ENCODE results near the gene SDHAF2.

SDHAF2 gene

DNA sequence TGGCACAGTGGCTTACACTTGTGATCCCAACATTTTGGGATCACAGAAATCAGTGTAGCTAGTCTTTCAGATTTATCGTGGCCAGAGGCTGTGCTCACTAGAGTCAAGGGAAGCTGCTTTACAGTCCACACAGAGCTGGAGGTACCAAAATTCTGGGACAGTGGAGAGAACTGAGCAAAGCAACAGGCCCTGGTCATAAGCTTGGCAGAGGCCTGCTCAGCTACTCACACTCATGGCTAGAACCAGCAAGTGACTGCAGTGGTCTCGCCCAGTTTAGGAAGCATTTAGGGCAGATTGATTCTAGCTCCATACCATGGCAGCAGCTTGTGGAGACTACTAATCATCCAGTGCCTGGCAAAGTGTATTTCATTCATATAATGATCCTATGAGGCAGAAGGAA, 28.8 kb upstream of the SDHAF2 start:
- no peak for DNase-seq (ENCODE audit: low read depth)
- TF ChIP-seq MYC (IDR thresholded peaks at IDR 0.05; ENCODE audit: low read depth, low read length) = no peak
- TF ChIP-seq, protein P1, sequence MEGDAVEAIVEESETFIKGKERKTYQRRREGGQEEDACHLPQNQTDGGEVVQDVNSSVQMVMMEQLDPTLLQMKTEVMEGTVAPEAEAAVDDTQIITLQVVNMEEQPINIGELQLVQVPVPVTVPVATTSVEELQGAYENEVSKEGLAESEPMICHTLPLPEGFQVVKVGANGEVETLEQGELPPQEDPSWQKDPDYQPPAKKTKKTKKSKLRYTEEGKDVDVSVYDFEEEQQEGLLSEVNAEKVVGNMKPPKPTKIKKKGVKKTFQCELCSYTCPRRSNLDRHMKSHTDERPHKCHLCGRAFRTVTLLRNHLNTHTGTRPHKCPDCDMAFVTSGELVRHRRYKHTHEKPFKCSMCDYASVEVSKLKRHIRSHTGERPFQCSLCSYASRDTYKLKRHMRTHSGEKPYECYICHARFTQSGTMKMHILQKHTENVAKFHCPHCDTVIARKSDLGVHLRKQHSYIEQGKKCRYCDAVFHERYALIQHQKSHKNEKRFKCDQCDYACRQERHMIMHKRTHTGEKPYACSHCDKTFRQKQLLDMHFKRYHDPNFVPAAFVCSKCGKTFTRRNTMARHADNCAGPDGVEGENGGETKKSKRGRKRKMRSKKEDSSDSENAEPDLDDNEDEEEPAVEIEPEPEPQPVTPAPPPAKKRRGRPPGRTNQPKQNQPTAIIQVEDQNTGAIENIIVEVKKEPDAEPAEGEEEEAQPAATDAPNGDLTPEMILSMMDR (IDR thresholded peaks at IDR 0.05; ENCODE audit: low read depth, low read length) = no peak
- TF ChIP-seq POLR2A (IDR thresholded peaks at IDR 0.05; ENCODE audit: extremely low read depth, insufficient read length) = no peak
- TF ChIP-seq, protein P2, sequence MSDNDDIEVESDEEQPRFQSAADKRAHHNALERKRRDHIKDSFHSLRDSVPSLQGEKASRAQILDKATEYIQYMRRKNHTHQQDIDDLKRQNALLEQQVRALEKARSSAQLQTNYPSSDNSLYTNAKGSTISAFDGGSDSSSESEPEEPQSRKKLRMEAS (IDR thresholded peaks at IDR 0.05; ENCODE audit: low read depth, low read length) = no peak
- no peak overlapping the region for H3K4me3 ChIP-seq (ENCODE audit: low read depth, low read length)

DNA sequence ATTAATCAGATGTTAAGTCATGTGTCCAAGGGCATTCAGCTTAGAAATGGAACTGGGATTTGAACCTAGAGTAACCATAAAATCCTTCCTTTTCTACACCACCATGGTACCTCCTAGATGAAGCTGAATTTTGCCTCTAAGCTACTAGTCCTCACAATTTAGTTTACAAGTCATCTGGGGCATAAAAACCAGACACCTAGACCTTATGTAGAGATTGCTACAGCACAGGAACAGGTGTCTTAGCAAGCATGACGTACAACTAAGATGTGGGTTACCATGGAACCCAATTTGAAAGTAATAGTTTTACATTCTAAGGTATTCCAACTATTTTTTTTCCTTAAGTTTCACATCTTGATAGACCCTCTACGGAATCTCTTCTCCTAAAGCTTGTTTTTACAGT, 28.4 kb upstream of the SDHAF2 start:
- no peak for DNase-seq (ENCODE audit: low read depth)
- H3K4me3 ChIP-seq (ENCODE audit: low read depth, low read length) = no peak overlapping the region
- TF ChIP-seq, protein P1 (IDR thresholded peaks at IDR 0.05; ENCODE audit: low read depth, low read length) = no peak
- TF ChIP-seq MYC (IDR thresholded peaks at IDR 0.05; ENCODE audit: low read depth, low read length) (no peak), POLR2A (IDR thresholded peaks at IDR 0.05; ENCODE audit: extremely low read depth, insufficient read length) (no peak)
- TF ChIP-seq, protein P2 (IDR thresholded peaks at IDR 0.05; ENCODE audit: low read depth, low read length) = no peak

DNA sequence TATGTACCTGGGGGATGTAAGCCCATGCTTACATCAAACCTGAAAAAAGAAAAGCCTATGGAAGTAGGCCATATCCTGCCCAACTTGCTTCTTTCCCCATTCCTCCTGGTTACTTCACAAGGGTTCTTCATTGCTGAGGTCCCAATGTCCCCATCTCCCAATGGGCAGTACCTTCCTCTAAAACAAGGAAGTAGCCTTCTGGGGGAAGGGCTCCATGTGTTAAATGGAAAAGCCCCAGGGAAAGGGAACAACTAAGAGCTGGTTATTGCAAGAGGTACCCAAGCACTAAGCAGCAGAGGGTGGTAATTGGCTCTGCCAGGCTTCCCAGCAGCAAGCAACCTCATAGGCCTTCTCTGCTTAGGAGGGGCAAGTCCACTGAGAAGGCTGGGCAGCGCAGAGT, 26.3 kb upstream of the SDHAF2 start:
- no peak for TF ChIP-seq MYC (IDR thresholded peaks at IDR 0.05; ENCODE audit: low read depth, low read length)
- TF ChIP-seq, protein P2 (IDR thresholded peaks at IDR 0.05; ENCODE audit: low read depth, low read length) = no peak
- TF ChIP-seq, protein P1 (IDR thresholded peaks at IDR 0.05; ENCODE audit: low read depth, low read length) = no peak
- no peak for TF ChIP-seq POLR2A (IDR thresholded peaks at IDR 0.05; ENCODE audit: extremely low read depth, insufficient read length)
- peak; percentile 40 for DNase-seq (ENCODE audit: low read depth)
- H3K4me3 ChIP-seq (ENCODE audit: low read depth, low read length) = no peak overlapping the region

DNA sequence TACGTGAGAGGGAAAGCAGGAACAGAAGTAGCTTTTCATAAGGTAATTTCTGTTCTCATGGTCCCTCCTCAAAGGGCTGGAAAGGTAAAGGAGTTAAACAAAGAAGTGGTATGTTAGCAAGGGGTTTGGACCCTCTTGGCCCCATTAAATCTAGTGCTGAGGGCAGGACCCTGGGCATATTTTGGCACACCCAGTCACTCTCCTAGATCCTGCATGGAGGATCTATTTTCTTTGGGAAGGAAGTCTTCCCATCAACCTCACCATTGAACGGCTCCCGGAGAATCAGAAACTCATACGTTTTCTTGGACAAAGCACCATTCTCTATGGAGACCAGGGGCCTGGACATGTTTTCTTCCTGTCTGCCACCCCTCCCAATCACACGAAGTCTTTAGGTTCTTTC, 25.8 kb upstream of the SDHAF2 start:
- TF ChIP-seq, protein P1 (IDR thresholded peaks at IDR 0.05; ENCODE audit: low read depth, low read length) = no peak
- TF ChIP-seq MYC (IDR thresholded peaks at IDR 0.05; ENCODE audit: low read depth, low read length) (no peak), POLR2A (IDR thresholded peaks at IDR 0.05; ENCODE audit: extremely low read depth, insufficient read length) (no peak)
- TF ChIP-seq, protein P2 (IDR thresholded peaks at IDR 0.05; ENCODE audit: low read depth, low read length) = no peak
- no peak for DNase-seq (ENCODE audit: low read depth)
- H3K4me3 ChIP-seq (ENCODE audit: low read depth, low read length) = no peak overlapping the region

DNA sequence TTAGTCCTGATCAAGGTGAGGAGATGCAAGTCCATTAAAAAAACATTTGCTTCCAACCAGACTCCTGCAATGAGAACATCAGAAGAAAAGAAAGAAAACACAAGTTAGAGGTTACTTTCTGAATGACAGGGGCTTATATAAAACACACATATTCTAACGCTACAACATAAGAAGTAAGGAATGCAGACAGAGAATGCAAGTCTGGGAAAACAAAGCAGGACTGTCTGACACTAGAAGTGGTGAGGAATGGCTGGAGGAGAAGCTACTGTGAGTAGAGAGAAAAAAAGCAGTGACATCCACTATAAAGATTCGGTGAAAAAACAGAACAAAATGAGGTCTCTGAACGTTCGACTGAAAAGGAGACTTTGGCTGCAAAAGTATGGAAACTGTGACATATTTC, 25.3 kb upstream of the SDHAF2 start:
- TF ChIP-seq, protein P1 (IDR thresholded peaks at IDR 0.05; ENCODE audit: low read depth, low read length) = no peak
- TF ChIP-seq MYC (IDR thresholded peaks at IDR 0.05; ENCODE audit: low read depth, low read length) = no peak
- TF ChIP-seq, protein P2 (IDR thresholded peaks at IDR 0.05; ENCODE audit: low read depth, low read length) = no peak
- TF ChIP-seq POLR2A (IDR thresholded peaks at IDR 0.05; ENCODE audit: extremely low read depth, insufficient read length) = no peak
- no peak overlapping the region for H3K4me3 ChIP-seq (ENCODE audit: low read depth, low read length)
- DNase-seq (ENCODE audit: low read depth) = no peak

DNA sequence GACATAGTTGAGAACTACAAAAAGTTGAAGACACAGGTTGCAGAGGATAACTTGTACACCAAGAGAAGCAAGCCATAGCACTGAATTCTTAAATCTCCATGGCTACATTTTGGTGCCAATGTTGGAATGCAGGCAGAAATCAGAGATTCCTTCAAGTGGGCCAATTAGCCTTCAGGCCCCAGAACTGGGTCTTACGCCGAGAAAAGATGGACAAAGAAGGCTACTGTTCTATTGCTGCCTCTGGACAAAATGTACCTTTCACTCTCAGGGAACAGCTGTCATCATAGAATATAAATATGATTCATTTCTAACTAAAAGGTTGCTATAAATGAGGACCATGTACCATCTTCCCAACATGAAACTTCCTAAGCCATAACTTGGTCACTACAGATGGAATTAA, 23.9 kb upstream of the SDHAF2 start:
- TF ChIP-seq, protein P1 (IDR thresholded peaks at IDR 0.05; ENCODE audit: low read depth, low read length) = no peak
- TF ChIP-seq MYC (IDR thresholded peaks at IDR 0.05; ENCODE audit: low read depth, low read length) = no peak

More for the DNA sequence above, 23.9 kb upstream of the SDHAF2 start:
- DNase-seq (ENCODE audit: low read depth) = no peak
- H3K4me3 ChIP-seq (ENCODE audit: low read depth, low read length) = no peak overlapping the region

All from NB4 (cell line).